HEK293T (cell line): ENCODE data around the gene PTPRA.

Source experiments
- ARNT ChIP-seq: fragments of 450-650 bp; IDR thresholded peaks from 2 replicates; pipeline ENCODE4 v1.6.1; 2017; ENCODE audit warnings: mild to moderate bottlenecking
- BHLHE40 ChIP-seq: fragments of 450-650 bp; IDR thresholded peaks from 2 replicates; pipeline ENCODE4 v1.6.1; 2016; ENCODE audit warnings: mild to moderate bottlenecking, moderate library complexity, borderline replicate concordance
- FOXM1 ChIP-seq: fragments of 450-650 bp; IDR thresholded peaks from 2 replicates; pipeline ENCODE4 v1.6.1; 2017; ENCODE audit warnings: mild to moderate bottlenecking, borderline replicate concordance
- L3MBTL2 ChIP-seq: fragments of 450-650 bp; conservative IDR thresholded peaks from 2 replicates; pipeline ENCODE4 v1.6.1; 2016; ENCODE audit warnings: mild to moderate bottlenecking
- LEF1 ChIP-seq: fragments of 450-650 bp; IDR thresholded peaks from 2 replicates; pipeline ENCODE4 v1.6.1; 2017; ENCODE audit warnings: mild to moderate bottlenecking, borderline replicate concordance
- NFRKB ChIP-seq: fragments of 450-650 bp; IDR thresholded peaks from 2 replicates; pipeline ENCODE4 v1.6.1; 2016; ENCODE audit warnings: mild to moderate bottlenecking, moderate library complexity
- SP1 ChIP-seq: fragments of 450-650 bp; IDR thresholded peaks from 2 replicates; pipeline ENCODE4 v1.6.1; 2017
- SUZ12 ChIP-seq: fragments of 450-650 bp; IDR thresholded peaks from 2 replicates; pipeline ENCODE4 v1.6.1; 2016; ENCODE audit warnings: mild to moderate bottlenecking
- ZNF384 ChIP-seq: fragments of 450-650 bp; IDR thresholded peaks from 2 replicates; pipeline ENCODE4 v1.6.1; 2016
- TF ChIP-seq, protein P1 (sequence below): fragments of 450-650 bp; IDR thresholded peaks from 2 replicates; pipeline ENCODE4 v1.6.1; 2016

DNA sequence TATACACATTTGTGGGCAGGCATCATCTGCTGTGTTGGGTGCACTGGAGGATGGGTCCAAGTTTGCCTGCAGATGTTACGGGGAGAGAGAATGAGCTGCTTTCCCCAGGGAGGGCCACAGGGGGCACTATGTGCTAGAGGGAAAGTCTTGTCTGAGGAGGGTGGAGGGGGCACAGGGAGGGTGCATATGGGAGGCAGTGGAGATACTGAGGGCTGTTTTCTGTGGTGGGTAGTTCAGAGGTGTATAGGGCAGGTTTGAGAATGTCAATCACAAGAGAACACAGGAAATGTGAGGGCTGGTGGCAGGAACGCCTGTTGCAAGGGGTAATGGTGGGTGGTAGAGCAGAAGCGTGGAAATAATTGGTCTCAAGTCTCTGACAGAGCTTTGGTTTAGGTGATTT lies 7.7 kb upstream of the PTPRA start:
- no peak for TF ChIP-seq LEF1
- TF ChIP-seq SUZ12, result no peak
- no peak for TF ChIP-seq ARNT
- no peak for TF ChIP-seq ZNF384
- no peak for TF ChIP-seq FOXM1
- TF ChIP-seq NFRKB, result no peak
- TF ChIP-seq BHLHE40, result no peak
- no peak for TF ChIP-seq L3MBTL2
- TF ChIP-seq SP1, result no peak
- TF ChIP-seq, protein P1, sequence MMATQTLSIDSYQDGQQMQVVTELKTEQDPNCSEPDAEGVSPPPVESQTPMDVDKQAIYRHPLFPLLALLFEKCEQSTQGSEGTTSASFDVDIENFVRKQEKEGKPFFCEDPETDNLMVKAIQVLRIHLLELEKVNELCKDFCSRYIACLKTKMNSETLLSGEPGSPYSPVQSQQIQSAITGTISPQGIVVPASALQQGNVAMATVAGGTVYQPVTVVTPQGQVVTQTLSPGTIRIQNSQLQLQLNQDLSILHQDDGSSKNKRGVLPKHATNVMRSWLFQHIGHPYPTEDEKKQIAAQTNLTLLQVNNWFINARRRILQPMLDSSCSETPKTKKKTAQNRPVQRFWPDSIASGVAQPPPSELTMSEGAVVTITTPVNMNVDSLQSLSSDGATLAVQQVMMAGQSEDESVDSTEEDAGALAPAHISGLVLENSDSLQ, result no peak
